ENCODE measurements around the gene PNRC2.

The PNRC2 gene

DNA sequence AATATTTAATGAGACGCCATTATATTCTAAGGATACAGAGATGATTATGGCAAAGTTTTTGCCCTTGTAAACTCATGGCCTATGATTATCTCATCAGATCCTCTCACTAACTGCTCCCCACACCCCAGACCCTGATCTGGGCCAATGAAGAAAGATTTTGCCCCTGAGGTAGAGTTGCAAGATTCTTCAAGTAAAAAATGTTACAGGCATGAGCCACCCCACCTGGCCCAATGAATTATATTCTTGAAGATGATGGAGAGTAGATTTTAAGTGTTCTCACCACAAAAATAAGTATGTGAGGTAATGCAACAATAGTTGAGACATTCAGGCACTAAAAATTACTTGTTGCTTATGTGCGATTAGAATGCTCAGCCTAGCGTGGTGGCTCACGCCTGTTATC is 44.7 kb upstream of the PNRC2 start:
- ChIA-PET CTCF (interaction anchor here (2.0 to 8.1 kb wide), 6 partner anchors 10 to 144 kb away, joined by 7 to 180 read pairs (median 52); partner anchors contain the start of gene PITHD1), POLR2A (no interaction called here)
- no peak for DNase-seq (ENCODE audit: extremely low spot score)
- TF ChIP-seq CTCF (IDR thresholded peaks at IDR 0.05; ENCODE audit: control extremely low read depth, extremely low read depth, low read depth, missing control alignments), result no peak

DNA sequence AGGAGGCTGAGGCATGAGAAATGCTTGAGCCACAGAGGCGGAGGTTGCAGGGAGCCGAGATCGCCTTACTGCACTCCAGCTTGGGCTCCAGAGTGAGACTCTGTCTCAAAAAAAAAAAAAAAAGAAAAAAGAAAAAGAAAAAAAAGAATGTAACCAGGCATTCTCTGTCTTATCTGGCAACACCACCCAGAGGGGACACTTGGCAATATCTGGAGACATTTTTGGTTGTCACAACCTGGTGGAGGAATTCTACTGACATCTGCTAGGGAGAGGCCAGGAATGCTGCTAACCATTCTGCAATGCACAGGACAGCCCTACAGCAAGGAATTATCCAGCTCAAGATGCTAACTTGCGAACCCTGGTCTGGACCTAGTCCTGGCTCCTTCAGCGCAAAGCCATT is 44.2 kb upstream of the PNRC2 start:
- POLR2A ChIA-PET, result interaction anchor here (0.5 kb wide), 1 partner anchor 362 kb away, joined by 4 read pairs; no protein-coding TSS in a partner anchor
- CTCF ChIA-PET, result interaction anchor here (1.2 to 8.1 kb wide), 14 partner anchors 10 to 361 kb away, joined by 3 to 180 read pairs (median 11); partner anchors contain the start of genes HMGCL and PITHD1

DNA sequence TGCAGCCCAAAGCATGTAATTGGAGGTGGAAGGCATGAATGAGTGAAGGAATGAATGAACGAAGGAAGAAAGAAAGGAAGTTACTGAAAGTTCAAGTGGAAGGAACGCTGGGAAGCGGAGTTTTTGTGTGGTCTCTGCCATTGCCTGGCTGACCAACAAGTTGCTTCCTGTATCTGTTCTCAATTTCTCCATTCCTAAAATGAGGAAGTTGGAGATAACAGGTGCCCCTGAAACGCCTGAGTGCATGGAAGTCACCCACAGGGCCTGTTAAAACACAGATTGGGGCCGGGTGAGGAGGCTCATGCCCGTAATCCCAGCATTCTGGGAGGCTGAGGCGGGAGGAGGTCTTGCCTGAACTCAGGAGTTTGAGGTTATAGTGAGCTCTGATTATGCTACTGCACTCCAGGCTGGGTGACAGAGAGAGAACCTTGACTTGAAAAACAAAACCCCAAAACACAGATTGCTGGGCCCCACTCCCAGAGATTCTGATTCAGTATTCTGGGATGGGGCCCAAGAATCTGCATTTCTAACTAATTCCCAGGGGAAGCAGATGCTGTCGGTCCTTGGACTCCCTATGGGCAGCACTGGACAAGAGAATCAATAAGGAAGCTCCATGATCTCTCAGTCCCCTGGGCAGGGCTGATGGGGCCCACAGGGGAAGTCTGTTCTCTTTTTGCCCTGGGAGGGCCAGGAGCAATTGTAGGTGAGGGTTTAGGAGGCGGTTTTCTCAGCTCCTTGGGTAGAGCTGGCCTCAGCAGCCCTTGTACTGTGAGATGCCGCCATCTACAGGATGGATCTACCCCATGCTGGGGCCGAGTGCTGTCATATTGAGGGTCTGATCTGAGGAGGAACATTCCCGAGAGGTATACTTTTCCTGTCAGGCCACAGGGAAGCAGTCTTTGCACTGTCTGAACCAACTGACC is 43.2 kb upstream of the PNRC2 start:
- ChIA-PET CTCF (interaction anchor here (0.6 to 8.1 kb wide), 48 partner anchors 8 to 362 kb away, joined by 3 to 180 read pairs (median 4); partner anchors contain the start of genes FUCA1, HMGCL, PITHD1 and PNRC2), POLR2A (interaction anchor here (0.5 to 1.0 kb wide), 2 partner anchors 144 to 363 kb away, joined by 4 read pairs; no protein-coding TSS in a partner anchor)
- TF ChIP-seq CTCF (IDR thresholded peaks at IDR 0.05; ENCODE audit: control extremely low read depth, extremely low read depth, low read depth, missing control alignments), result peak; percentile 74
- DNase-seq (ENCODE audit: extremely low spot score), result peak; percentile 87

More for the DNA sequence above, 44.2 kb upstream of the PNRC2 start:
- no peak for DNase-seq (ENCODE audit: extremely low spot score)
- TF ChIP-seq CTCF (IDR thresholded peaks at IDR 0.05; ENCODE audit: control extremely low read depth, extremely low read depth, low read depth, missing control alignments), result peak; percentile 11

- ChIA-PET CTCF (interaction anchor here (1.0 to 8.1 kb wide), 2 partner anchors 12 to 110 kb away, joined by 3 to 180 read pairs; no protein-coding TSS in a partner anchor), POLR2A (no interaction called here)
- no peak for DNase-seq (ENCODE audit: extremely low spot score)
- TF ChIP-seq CTCF (IDR thresholded peaks at IDR 0.05; ENCODE audit: control extremely low read depth, extremely low read depth, low read depth, missing control alignments), result no peak
Observed at GRCh38 chr1:23922321-23922943, 37.2 kb upstream of the PNRC2 start.

DNA sequence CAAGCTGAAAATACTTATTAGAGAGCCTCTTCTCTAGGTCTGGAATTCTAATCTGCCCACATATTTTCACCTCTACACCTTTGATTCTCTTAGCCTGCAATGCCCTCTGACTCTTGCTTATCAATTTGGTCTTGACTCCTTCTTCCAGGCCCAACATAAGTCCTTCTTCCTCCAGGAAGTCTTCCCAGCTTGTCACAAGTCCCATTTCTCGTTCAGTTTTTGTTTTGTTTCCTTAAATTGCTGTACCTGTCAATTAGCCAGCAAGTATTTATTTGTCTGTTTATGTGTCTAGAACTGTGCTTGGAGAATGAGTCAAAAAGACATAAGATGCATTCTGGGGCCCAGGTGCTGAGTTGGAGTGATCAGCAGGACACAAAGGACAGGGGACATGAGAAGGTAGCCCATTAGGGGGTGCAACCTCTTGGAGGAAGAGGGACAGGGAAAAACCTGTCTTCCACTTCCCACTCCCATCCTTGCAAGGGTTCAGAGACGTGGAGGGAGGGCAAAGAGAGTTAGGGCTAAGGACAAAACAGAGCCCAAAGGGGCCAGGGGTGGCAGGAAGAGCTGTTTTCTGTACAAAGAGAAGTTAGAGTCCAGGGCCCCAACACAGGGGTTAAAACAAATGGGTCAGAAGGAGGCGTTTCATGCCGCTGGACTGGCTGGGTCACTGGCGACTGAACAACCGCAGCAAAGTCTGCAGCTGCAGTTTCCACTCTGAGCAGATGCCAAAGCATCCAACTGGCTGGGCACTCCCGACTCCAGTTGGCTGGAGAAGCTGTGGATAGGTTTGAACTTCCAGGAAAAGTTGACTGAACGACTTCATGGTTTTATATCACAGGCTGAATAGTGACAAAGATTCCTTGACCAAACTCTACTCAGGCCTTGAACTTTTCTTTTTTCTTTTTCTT is 35.8 kb upstream of the PNRC2 start:
- DNase-seq (ENCODE audit: extremely low spot score), result no peak
- ChIA-PET CTCF (interaction anchor here (1.2 to 1.9 kb wide), 3 partner anchors 10 to 113 kb away, joined by 3 to 6 read pairs (median 3); no protein-coding TSS in a partner anchor), POLR2A (no interaction called here)
- no peak for TF ChIP-seq CTCF (IDR thresholded peaks at IDR 0.05; ENCODE audit: control extremely low read depth, extremely low read depth, low read depth, missing control alignments)

Measured in GM10248 (cell line).